Peyer's patch (tissue), 4 donors: ENCODE measurements around the gene KDM4C.

Source experiments
- POLR2A ChIP-seq, 2 donors: fragments of 450-650 bp; IDR thresholded peaks; one replicate each; pipeline ENCODE4 v1.5.1; 2017; ENCODE audit warnings: antibody characterized with exemption in 2 of 2, mild to moderate bottlenecking in 2 of 2, moderate library complexity in 2 of 2
- TF ChIP-seq, protein P1 (sequence below), 6 experiments: fragments of 450-650 bp in 4 of 6; fragments of 200-600 bp in 2 of 6; sonication (generic) in 1 of 6; IDR thresholded peaks; one replicate each; pipeline ENCODE4 v1.5.1; 2017 to 2019; ENCODE audit warnings: antibody characterized with exemption in 6 of 6, mild to moderate bottlenecking in 3 of 6, moderate library complexity in 1 of 6

- TF ChIP-seq, protein P1, sequence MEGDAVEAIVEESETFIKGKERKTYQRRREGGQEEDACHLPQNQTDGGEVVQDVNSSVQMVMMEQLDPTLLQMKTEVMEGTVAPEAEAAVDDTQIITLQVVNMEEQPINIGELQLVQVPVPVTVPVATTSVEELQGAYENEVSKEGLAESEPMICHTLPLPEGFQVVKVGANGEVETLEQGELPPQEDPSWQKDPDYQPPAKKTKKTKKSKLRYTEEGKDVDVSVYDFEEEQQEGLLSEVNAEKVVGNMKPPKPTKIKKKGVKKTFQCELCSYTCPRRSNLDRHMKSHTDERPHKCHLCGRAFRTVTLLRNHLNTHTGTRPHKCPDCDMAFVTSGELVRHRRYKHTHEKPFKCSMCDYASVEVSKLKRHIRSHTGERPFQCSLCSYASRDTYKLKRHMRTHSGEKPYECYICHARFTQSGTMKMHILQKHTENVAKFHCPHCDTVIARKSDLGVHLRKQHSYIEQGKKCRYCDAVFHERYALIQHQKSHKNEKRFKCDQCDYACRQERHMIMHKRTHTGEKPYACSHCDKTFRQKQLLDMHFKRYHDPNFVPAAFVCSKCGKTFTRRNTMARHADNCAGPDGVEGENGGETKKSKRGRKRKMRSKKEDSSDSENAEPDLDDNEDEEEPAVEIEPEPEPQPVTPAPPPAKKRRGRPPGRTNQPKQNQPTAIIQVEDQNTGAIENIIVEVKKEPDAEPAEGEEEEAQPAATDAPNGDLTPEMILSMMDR (IDR thresholded peaks at IDR 0.05): no peak
- no peak for TF ChIP-seq POLR2A (IDR thresholded peaks at IDR 0.05)
Measured at GRCh38 chr9:6838158-6838557, 80.4 kb downstream of the KDM4C start.
